IPS-20b (cell line): ENCODE results near the gene DRC3.
"Not testable (repeated sequence)": the region's sequence is repeated elsewhere in the genome, so short reads cannot be mapped to it uniquely, and the experiment has no call there.

Source experiments
- H3K27ac ChIP-seq: one replicate; pipeline ENCODE4 v1.5.1; 2013; ENCODE audit warnings: low read length
- H3K27me3 ChIP-seq: 2 replicates; pipeline ENCODE4 v1.6.1; 2013; ENCODE audit warnings: mild to moderate bottlenecking, low read length, inconsistent platforms; ENCODE audit not compliant: insufficient read depth
- H3K36me3 ChIP-seq: 2 replicates; pipeline ENCODE4 v1.6.1; 2013; ENCODE audit warnings: low read depth, mild to moderate bottlenecking, inconsistent platforms, low read length, moderate library complexity; ENCODE audit not compliant: insufficient read depth
- H3K4me1 ChIP-seq: 2 replicates; pipeline ENCODE4 v1.6.1; 2013; ENCODE audit warnings: mild to moderate bottlenecking, control low read depth, inconsistent platforms, low read length, moderate library complexity; ENCODE audit not compliant: insufficient read depth
- H3K4me3 ChIP-seq: 2 replicates; pipeline ENCODE4 v1.5.1; 2013; ENCODE audit warnings: mild to moderate bottlenecking, low read length, inconsistent platforms
- H3K9ac ChIP-seq: 2 replicates; pipeline ENCODE4 v1.6.1; 2013; ENCODE audit warnings: low read depth, mild to moderate bottlenecking, inconsistent platforms, low read length, moderate library complexity
- H3K9me3 ChIP-seq: 2 replicates; pipeline ENCODE4 v1.6.1; 2013; ENCODE audit warnings: mild to moderate bottlenecking, low read depth, low read length, inconsistent platforms; ENCODE audit not compliant: insufficient read depth

The DRC3 gene

GRCh38 chr17:17944242-17944641, 28.4 kb upstream of the DRC3 start:
- H3K9ac ChIP-seq = 0 out of 2 replicates have a peak overlapping the region, but pooled peaks have one; percentile 23

DNA sequence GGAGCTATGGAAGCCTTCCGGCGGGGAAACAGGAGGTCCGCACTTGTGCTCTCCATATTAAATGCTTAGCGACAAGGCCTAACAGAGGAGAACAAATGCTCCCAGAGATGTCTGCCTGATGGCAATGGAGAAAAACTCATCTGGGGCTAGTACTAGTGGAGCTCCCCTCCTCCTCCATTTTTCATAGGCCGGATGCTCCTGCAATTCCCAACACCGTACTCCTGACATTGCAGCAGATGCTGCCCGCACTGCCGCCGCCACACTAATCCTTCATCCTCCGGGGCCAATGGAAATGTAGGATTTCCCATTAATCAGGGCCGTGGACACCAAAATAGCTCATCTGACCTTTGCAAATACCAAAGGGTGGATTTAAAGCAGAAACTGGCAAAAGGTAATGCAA, 27.9 kb upstream of the DRC3 start:
- Histone ChIP-seq H3K27ac (no peak overlapping the region), H3K9me3 (no peaks in the 10 kb centered on the region), H3K4me1 (peaks cover 33% of the 10 kb centered on the region), H3K4me3 (no peak overlapping the region), H3K9ac (no peak overlapping the region), H3K36me3 (no peaks in the 10 kb centered on the region), H3K27me3 (no peaks in the 10 kb centered on the region)

More at GRCh38 chr17:17944242-17944641, 28.4 kb upstream of the DRC3 start:
- no peaks in the 10 kb centered on the region for H3K9me3 ChIP-seq
- no peaks in the 10 kb centered on the region for H3K27me3 ChIP-seq
- H3K4me1 ChIP-seq = peaks cover 33% of the 10 kb centered on the region
- no peaks in the 10 kb centered on the region for H3K36me3 ChIP-seq
- H3K4me3 ChIP-seq = no peak overlapping the region
- H3K27ac ChIP-seq = no peak overlapping the region

DNA sequence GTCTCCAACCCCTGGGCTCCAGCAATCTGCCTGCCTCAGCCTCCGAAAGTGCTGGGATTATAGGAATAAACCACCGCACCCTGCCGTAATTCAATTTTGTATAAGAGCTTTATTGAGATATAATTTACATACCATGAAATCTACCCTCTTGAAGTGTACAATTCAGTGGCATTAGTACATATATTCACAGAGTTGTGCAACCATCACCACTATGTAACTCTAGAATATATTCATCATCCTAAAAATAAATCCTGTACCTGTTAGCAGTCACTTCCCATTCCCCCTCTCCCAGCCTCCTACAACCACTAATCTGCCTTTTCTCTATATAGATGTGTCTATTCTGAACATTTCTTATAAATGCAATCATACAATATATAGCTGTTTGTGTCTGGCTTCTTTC, 26.6 kb upstream of the DRC3 start:
- no peaks in the 10 kb centered on the region for H3K36me3 ChIP-seq
- H3K9ac ChIP-seq = no peak overlapping the region
- no peaks in the 10 kb centered on the region for H3K9me3 ChIP-seq
- no peaks in the 10 kb centered on the region for H3K27me3 ChIP-seq
- H3K27ac ChIP-seq = no peak overlapping the region
- H3K4me1 ChIP-seq = peaks cover 28% of the 10 kb centered on the region
- no peak overlapping the region for H3K4me3 ChIP-seq

GRCh38 chr17:17947309-17947708, 25.4 kb upstream of the DRC3 start:
- Histone ChIP-seq H3K4me3 (no peak overlapping the region), H3K27ac (no peak overlapping the region)

DNA sequence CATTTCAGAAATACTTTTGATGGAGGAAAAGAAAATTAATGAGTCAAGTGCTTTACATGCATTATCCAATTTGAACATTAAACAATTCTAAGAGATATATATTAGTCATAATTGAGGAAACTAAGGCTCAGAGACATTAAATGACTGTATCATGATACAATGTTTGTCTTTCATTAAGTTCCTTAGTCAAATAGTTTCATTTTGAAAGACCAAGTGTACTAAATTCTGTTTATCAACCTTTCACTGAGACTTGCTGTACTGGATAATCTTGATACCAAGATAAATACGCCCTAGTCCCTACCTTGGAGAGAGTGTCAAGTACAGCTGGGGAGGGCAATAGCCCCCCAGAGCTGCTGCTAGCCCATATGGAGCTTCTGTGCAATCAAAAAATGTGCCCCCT, 24.7 kb upstream of the DRC3 start:
- Histone ChIP-seq H3K9ac (no peak overlapping the region), H3K27ac (no peak overlapping the region), H3K36me3 (no peaks in the 10 kb centered on the region), H3K9me3 (no peaks in the 10 kb centered on the region), H3K27me3 (no peaks in the 10 kb centered on the region), H3K4me1 (peaks cover 21% of the 10 kb centered on the region), H3K4me3 (no peak overlapping the region)

More at GRCh38 chr17:17947309-17947708, 25.4 kb upstream of the DRC3 start:
- Histone ChIP-seq H3K4me1 (peaks cover 28% of the 10 kb centered on the region), H3K9me3 (no peaks in the 10 kb centered on the region), H3K27me3 (no peaks in the 10 kb centered on the region), H3K36me3 (no peaks in the 10 kb centered on the region), H3K9ac (no peak overlapping the region)

- Histone ChIP-seq H3K9me3 (no peaks in the 10 kb centered on the region), H3K4me1 (peaks cover 8% of the 10 kb centered on the region; the same call in 1 of the 2 replicates), H3K27ac (no peak overlapping the region), H3K4me3 (no peak overlapping the region), H3K27me3 (no peaks in the 10 kb centered on the region), H3K9ac (no peak overlapping the region), H3K36me3 (no peaks in the 10 kb centered on the region)
Observed at GRCh38 chr17:17950347-17950746, 22.3 kb upstream of the DRC3 start.

GRCh38 chr17:17950806-17951205, 21.9 kb upstream of the DRC3 start:
- Histone ChIP-seq H3K36me3 (no peaks in the 10 kb centered on the region), H3K9me3 (no peaks in the 10 kb centered on the region), H3K27me3 (no peaks in the 10 kb centered on the region), H3K4me1 (peaks cover 8% of the 10 kb centered on the region; the same call in 1 of the 2 replicates), H3K4me3 (no peak overlapping the region), H3K9ac (no peak overlapping the region), H3K27ac (no peak overlapping the region)

- no peak overlapping the region for H3K9ac ChIP-seq
- no peak overlapping the region for H3K27ac ChIP-seq
- H3K36me3 ChIP-seq = no peaks in the 10 kb centered on the region
- no peak overlapping the region for H3K4me3 ChIP-seq
- no peaks in the 10 kb centered on the region for H3K27me3 ChIP-seq
- no peaks in the 10 kb centered on the region for H3K9me3 ChIP-seq
- H3K4me1 ChIP-seq = peaks cover 8% of the 10 kb centered on the region; the same call in 1 of the 2 replicates
Observed at GRCh38 chr17:17951524-17951923, 21.1 kb upstream of the DRC3 start.

- no peaks in the 10 kb centered on the region for H3K27me3 ChIP-seq
- peaks cover 8% of the 10 kb centered on the region; the same call in 1 of the 2 replicates for H3K4me1 ChIP-seq
- no peak overlapping the region for H3K9ac ChIP-seq
- H3K27ac ChIP-seq = no peak overlapping the region
- no peaks in the 10 kb centered on the region for H3K36me3 ChIP-seq
- no peaks in the 10 kb centered on the region for H3K9me3 ChIP-seq
- H3K4me3 ChIP-seq = no peak overlapping the region
Observed at GRCh38 chr17:17952691-17953090, 20.0 kb upstream of the DRC3 start.

DNA sequence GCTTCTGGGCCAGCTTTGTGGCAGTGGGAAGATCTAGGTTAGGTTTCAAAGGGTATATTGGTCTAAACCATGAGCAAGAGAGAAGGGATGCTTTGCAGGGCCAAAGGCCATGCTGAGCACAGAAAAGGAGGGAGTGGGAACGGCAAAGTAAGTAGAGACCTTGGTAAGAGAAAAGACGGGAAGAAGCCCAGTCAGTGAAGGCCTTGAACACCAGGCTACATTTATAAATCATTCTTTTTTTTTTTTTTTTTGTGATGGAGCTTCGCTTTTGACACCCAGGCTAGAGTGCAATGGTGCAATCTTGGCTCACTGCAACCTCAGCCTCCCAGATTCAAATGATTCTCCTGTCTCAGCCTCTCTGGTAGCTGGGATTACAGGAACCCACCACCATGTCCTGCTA, 18.6 kb upstream of the DRC3 start:
- no peak overlapping the region for H3K27ac ChIP-seq

DNA sequence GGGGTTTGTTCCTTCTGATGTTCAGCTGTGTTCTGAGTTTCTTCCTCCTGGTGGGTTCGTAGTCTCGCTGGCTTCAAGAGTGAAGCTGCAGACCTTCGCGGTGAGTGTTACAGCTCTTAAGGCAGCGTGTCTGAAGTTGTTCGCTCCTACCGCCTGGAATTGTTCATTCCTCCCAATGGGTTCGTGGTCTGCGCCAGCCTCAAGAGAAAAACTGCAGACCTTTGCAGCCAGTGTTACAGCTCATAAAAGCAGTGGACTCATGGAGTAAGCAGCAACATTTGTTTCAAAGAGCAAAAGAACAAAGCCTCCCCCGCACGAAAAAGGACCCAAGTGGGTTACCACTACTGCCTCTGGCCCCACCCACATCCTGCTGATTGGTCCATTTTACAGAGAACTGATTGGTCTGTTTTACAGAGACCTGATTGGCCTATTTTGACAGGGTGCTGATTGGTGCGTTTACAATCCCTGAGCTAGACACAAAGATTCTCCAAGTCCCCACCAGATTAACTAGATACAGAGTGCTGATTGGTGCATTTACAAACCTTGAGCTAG, 16.8 kb upstream of the DRC3 start:
- H3K9me3 ChIP-seq, H3K27me3 ChIP-seq: not testable (repeated sequence)
- peaks cover 17% of the 10 kb centered on the region; the same call in 1 of the 2 replicates for H3K4me1 ChIP-seq

More for the DNA sequence above, 18.6 kb upstream of the DRC3 start:
- Histone ChIP-seq H3K4me3 (no peak overlapping the region), H3K36me3 (no peaks in the 10 kb centered on the region), H3K9ac (no peak overlapping the region), H3K4me1 (peaks cover 17% of the 10 kb centered on the region; the same call in 1 of the 2 replicates), H3K27me3 (no peaks in the 10 kb centered on the region), H3K9me3 (no peaks in the 10 kb centered on the region)

DNA sequence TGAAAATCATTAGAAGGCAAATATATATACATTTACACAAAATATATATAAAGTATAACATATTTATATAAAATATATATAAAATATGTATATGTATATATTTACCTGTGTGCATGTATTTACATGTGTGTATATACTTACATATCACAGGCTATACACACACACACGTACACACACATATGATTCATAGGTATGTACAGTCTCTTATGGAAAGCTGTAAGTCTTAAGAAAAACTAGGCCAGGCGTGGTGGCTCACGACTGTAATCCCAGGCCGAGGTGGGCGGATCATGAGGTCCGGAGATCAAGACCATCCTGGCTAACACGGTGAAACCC, 15.1 kb upstream of the DRC3 start:
- Histone ChIP-seq H3K4me3 (no peak overlapping the region), H3K27me3 (no peaks in the 10 kb centered on the region), H3K9me3 (no peaks in the 10 kb centered on the region), H3K4me1 (peaks cover 9% of the 10 kb centered on the region; the same call in 1 of the 2 replicates), H3K27ac (no peak overlapping the region), H3K36me3 (no peaks in the 10 kb centered on the region), H3K9ac (no peak overlapping the region)

More for the DNA sequence above, 16.8 kb upstream of the DRC3 start:
- H3K27ac ChIP-seq, H3K4me3 ChIP-seq, H3K36me3 ChIP-seq, H3K9ac ChIP-seq: not testable (repeated sequence)
